Measurements from ENCODE around the gene PIGH. TPM values are rescaled to one million over a fixed set of nuclear protein-coding genes. Genes with fewer than 3 reads are reported as not detected.

Gene PIGH
- total and polyA plus RNA-seq, 2 of the 13 experiments (the other 11 are each of a cell fraction or from before 2014, with no cell fraction given) = 30.0 to 43.5 TPM

DNA sequence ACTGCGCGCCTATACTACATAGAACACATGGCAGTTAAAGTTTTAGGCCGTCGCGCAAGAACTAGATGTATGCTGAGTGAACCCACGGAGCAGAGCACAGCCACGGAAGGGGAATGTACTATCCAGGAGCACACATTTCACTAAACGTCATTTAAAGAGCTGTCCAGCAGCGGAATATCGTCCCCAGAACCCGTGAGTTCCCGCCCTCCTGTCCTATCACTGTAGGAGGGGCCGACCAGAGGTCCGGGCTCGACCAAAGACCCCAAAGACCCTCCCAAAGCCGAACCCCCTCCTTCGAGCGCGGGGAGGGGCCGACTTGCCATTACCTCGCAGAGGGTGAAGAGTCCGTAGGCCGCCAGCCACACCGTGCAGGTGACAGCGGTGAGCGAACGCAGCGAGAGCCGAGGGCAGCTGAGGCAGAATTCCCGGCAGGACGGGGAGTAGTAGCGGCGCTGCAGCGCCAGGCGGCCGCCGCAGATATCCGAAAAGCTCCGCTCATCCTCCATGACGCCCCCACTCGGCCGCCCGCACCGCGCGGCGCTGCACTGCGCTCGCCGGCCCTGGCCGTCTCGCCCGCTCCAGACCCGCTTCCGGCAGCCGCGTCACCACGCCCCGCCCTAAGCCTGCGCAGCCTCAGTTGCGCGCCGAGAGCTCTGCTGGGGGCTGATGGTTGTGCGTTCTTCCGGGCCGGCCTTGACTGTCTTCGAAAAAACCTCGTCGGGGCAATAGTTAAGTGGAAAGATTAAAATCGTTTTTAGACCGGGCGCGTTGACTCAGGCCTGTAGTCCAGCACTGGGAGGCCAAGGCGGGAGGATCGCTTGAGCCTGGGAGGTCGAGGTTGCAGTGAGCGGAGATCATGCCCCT is at the start of gene PIGH (continued):
- TF ChIP-seq MLLT10 (CRISPR knock-in tag; IDR thresholded peaks at IDR 0.05) (no peak), MED1 (CRISPR knock-in tag; IDR thresholded peaks at IDR 0.05) (peak; percentile 72; the same call in 1 of the 2 replicates), TRIM24 (CRISPR knock-in tag; IDR thresholded peaks at IDR 0.05) (no peak), ZFYVE20 (CRISPR knock-in tag; IDR thresholded peaks at IDR 0.05; ENCODE audit: borderline replicate concordance, low read depth) (no peak), PHF8 (CRISPR knock-in tag; IDR thresholded peaks at IDR 0.05) (peak; percentile 71), SMYD3 (CRISPR knock-in tag; IDR thresholded peaks at IDR 0.05) (no peak), ZFP62 (CRISPR knock-in tag; IDR thresholded peaks at IDR 0.05) (no peak), ZSCAN9 (CRISPR knock-in tag; IDR thresholded peaks at IDR 0.05; ENCODE audit: borderline replicate concordance) (no peak), POGZ (CRISPR knock-in tag; IDR thresholded peaks at IDR 0.05) (peak; percentile 91), ZNF724P (CRISPR knock-in tag; IDR thresholded peaks at IDR 0.05; ENCODE audit: borderline replicate concordance) (no peak), ZNF335 (CRISPR knock-in tag; IDR thresholded peaks at IDR 0.05) (peak; percentile 35; the same call in 1 of the 2 replicates), KAT8 (CRISPR knock-in tag; IDR thresholded peaks at IDR 0.05) (peak; percentile 89), REL (CRISPR knock-in tag; conservative IDR thresholded peaks at IDR 0.05) (0 out of 2 replicates have a peak, but pooled peaks have one; percentile 3), SIN3A (IDR thresholded peaks at IDR 0.05; ENCODE audit: borderline replicate concordance, low read depth, low read length) (peak; percentile 69; the same call in 1 of the 2 replicates), FOXA3 (CRISPR knock-in tag; IDR thresholded peaks at IDR 0.05) (peak; percentile 32; the same call in 1 of the 2 replicates), YY1 (IDR thresholded peaks at IDR 0.05; ENCODE audit: insufficient read depth, insufficient replicate concordance, low read depth, low read length) (peak; percentile 85), RORA (CRISPR knock-in tag; IDR thresholded peaks at IDR 0.05) (no peak)
- TF ChIP-seq, protein P1, sequence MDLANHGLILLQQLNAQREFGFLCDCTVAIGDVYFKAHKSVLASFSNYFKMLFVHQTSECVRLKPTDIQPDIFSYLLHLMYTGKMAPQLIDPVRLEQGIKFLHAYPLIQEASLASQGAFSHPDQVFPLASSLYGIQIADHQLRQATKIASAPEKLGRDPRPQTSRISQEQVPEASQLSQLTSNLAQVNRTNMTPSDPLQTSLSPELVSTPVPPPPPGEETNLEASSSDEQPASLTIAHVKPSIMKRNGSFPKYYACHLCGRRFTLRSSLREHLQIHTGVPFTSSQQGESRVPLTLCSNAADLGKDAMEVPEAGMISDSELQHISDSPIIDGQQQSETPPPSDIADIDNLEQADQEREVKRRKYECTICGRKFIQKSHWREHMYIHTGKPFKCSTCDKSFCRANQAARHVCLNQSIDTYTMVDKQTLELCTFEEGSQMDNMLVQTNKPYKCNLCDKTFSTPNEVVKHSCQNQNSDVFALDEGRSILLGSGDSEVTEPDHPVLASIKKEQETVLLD (CRISPR knock-in tag; IDR thresholded peaks at IDR 0.05; ENCODE audit: low read depth) = no peak
- TF ChIP-seq, protein P2, sequence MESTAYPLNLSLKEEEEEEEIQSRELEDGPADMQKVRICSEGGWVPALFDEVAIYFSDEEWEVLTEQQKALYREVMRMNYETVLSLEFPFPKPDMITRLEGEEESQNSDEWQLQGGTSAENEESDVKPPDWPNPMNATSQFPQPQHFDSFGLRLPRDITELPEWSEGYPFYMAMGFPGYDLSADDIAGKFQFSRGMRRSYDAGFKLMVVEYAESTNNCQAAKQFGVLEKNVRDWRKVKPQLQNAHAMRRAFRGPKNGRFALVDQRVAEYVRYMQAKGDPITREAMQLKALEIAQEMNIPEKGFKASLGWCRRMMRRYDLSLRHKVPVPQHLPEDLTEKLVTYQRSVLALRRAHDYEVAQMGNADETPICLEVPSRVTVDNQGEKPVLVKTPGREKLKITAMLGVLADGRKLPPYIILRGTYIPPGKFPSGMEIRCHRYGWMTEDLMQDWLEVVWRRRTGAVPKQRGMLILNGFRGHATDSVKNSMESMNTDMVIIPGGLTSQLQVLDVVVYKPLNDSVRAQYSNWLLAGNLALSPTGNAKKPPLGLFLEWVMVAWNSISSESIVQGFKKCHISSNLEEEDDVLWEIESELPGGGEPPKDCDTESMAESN (CRISPR knock-in tag; conservative IDR thresholded peaks at IDR 0.05) = peak; percentile 83
- TF ChIP-seq, protein P3, sequence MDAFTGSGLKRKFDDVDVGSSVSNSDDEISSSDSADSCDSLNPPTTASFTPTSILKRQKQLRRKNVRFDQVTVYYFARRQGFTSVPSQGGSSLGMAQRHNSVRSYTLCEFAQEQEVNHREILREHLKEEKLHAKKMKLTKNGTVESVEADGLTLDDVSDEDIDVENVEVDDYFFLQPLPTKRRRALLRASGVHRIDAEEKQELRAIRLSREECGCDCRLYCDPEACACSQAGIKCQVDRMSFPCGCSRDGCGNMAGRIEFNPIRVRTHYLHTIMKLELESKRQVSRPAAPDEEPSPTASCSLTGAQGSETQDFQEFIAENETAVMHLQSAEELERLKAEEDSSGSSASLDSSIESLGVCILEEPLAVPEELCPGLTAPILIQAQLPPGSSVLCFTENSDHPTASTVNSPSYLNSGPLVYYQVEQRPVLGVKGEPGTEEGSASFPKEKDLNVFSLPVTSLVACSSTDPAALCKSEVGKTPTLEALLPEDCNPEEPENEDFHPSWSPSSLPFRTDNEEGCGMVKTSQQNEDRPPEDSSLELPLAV (CRISPR knock-in tag; conservative IDR thresholded peaks at IDR 0.05; ENCODE audit: low read depth) = no peak

Data from HepG2 (cell line).